DND-41 (cell line): ENCODE measurements around the gene PTDSS2.
A peak's percentile ranks its signal among the peaks of the same experiment; 100 is the strongest.

Source experiments
- CTCF ChIP-seq: IDR thresholded peaks from 2 replicates; pipeline ENCODE4 v1.5.1; 2012; ENCODE audit warnings: borderline replicate concordance, low read length, moderate library complexity, mild to moderate bottlenecking; ENCODE audit not compliant: poor library complexity, severe bottlenecking; ENCODE audit errors: extremely low read depth
- EZH2 ChIP-seq: IDR thresholded peaks from 3 replicates; pipeline ENCODE4 v1.6.1; 2012; ENCODE audit warnings: borderline replicate concordance, low read depth, mild to moderate bottlenecking, moderate library complexity, low read length, inconsistent platforms; ENCODE audit not compliant: severe bottlenecking

- TF ChIP-seq CTCF (peak; percentile 41), EZH2 (no peak)
Measured at GRCh38 chr11:406796-407650, 43.1 kb upstream of the PTDSS2 start.
